GM12864 (cell line): ENCODE results near the gene MYMX.
A peak's percentile ranks its signal among the peaks of the same experiment; 100 is the strongest.
"Not testable (repeated sequence)": the region's sequence is repeated elsewhere in the genome, so short reads cannot be mapped to it uniquely, and the experiment has no call there.

Experiments
- DNase-seq: peaks from one replicate; pipeline ENCODE4 v3.0.0-alpha.2; 2011; ENCODE audit warnings: low read depth
- H3K4me3 ChIP-seq: 2 replicates; pipeline ENCODE4 v1.5.1; 2011; ENCODE audit warnings: mild to moderate bottlenecking, low read depth, low read length, control low read depth
- CTCF ChIP-seq: IDR thresholded peaks from 2 replicates; pipeline ENCODE4 v1.5.1; 2011; ENCODE audit warnings: low read depth, mild to moderate bottlenecking, moderate library complexity, low read length, control low read depth, inconsistent platforms; ENCODE audit errors: missing control alignments

The MYMX gene

GRCh38 chr6:44188819-44189218, 27.9 kb upstream of the MYMX start:
- DNase-seq, result no peak
- no peak overlapping the region for H3K4me3 ChIP-seq
- TF ChIP-seq CTCF, result no peak

- DNase-seq, result no peak
- no peak overlapping the region for H3K4me3 ChIP-seq
- TF ChIP-seq CTCF, result no peak
Measured at GRCh38 chr6:44189257-44189656, 27.5 kb upstream of the MYMX start.

- DNase-seq, result peak; percentile 29
- H3K4me3 ChIP-seq, result no peak overlapping the region
- no peak for TF ChIP-seq CTCF
Measured at GRCh38 chr6:44190715-44191114, 26.0 kb upstream of the MYMX start.

GRCh38 chr6:44192428-44193041, 24.2 kb upstream of the MYMX start:
- no peak for DNase-seq
- TF ChIP-seq CTCF, result no peak
- H3K4me3 ChIP-seq, result no peak overlapping the region

- DNase-seq, result no peak
- H3K4me3 ChIP-seq, result no peak overlapping the region
- no peak for TF ChIP-seq CTCF
Measured at GRCh38 chr6:44193307-44193910, 23.3 kb upstream of the MYMX start.

- DNase-seq, result no peak
- TF ChIP-seq CTCF, result no peak
- no peak overlapping the region for H3K4me3 ChIP-seq
Measured at GRCh38 chr6:44194326-44194725, 22.4 kb upstream of the MYMX start.

- H3K4me3 ChIP-seq, DNase-seq: not testable (repeated sequence)
Measured at GRCh38 chr6:44196351-44196750, 20.4 kb upstream of the MYMX start.
